ENCODE results near the gene KREMEN1.
"Not testable (repeated sequence)": the region's sequence is repeated elsewhere in the genome, so short reads cannot be mapped to it uniquely, and the experiment has no call there.

KREMEN1 gene, protein sequence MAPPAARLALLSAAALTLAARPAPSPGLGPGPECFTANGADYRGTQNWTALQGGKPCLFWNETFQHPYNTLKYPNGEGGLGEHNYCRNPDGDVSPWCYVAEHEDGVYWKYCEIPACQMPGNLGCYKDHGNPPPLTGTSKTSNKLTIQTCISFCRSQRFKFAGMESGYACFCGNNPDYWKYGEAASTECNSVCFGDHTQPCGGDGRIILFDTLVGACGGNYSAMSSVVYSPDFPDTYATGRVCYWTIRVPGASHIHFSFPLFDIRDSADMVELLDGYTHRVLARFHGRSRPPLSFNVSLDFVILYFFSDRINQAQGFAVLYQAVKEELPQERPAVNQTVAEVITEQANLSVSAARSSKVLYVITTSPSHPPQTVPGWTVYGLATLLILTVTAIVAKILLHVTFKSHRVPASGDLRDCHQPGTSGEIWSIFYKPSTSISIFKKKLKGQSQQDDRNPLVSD

DNA sequence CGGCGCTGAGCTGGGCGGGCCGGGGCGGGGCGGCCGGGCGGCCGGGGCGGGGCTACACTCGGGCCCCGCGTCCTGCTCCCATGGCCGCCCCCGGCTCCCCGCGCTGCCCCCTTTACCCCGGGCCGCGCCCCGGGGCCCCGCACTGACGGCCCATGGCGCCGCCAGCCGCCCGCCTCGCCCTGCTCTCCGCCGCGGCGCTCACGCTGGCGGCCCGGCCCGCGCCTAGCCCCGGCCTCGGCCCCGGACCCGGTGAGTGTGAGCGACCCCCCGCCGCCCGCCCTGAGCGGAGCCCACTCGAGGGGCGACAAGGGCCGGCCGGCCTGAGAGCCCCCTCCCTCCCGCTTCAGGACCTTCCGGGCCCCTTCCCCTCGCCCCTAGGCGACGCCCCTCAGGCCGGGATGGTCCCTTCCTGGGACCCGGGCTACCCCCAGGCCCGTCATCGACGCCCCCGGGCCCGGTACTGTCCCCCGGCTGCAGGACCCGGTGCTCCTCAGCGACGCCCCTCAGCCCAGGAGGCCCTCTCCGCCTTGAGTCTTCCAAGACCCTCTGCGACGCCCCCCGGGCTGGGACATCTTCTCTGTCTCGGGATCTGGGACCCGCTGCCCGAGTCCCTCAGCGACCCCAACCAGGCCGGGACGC is at the start of gene KREMEN1:
Gene KREMEN1 (plus strand): TSS at position 57 of the 639 bp plus-strand sequence. CDS start 96 bp downstream, at position 153.
- H3K4me1 Mint-ChIP-seq, result peaks cover 27% of the 10 kb centered on the region
- H3K9me3 Mint-ChIP-seq, result no peaks in the 10 kb centered on the region
- peak within 1 kb of the TSS; percentile 68 for H3K4me3 Mint-ChIP-seq
- peak; percentile 49 for ATAC-seq
- H3K36me3 Mint-ChIP-seq, result no peaks in the 10 kb centered on the region
- H3K27me3 Mint-ChIP-seq, result peaks cover 80% of the 10 kb centered on the region
- H3K27ac Mint-ChIP-seq, result no peak within 1 kb of the TSS

DNA sequence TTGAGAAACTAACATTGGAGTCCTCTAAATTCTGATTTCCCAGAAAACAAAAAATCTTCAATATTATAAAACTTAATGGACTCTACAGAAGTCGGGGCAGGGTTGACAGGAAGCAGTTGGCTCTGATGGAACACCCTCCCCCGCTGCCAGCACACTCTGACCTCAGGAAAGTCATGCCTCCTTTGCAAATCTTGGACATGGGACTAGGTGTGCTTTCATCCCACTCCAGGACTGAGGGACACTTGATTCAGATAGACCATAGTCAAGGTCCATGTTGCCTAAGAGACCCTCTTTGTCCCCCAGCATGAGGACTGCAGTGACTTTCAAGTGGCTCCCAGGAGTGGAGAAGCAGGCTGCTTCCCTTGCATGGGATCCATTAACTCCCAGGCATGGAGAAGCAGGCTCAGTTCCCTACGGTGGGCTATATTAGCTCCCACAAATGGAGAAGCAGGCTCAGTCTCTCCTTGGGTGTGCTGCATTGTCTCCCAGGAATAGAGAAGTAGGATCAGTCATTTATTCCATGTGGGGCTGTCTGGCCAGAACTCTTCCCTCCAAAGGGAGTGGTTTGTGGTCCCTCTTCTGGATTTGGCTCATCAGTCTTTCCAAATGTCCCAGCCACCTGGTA is 49.6 kb upstream of the KREMEN1 start:
- no peak overlapping the region for H3K4me3 Mint-ChIP-seq
- peaks cover 4% of the 10 kb centered on the region for H3K9me3 Mint-ChIP-seq
- peaks cover 6% of the 10 kb centered on the region for H3K36me3 Mint-ChIP-seq
- peaks cover 22% of the 10 kb centered on the region for H3K27me3 Mint-ChIP-seq
- no peaks in the 10 kb centered on the region for H3K4me1 Mint-ChIP-seq
- no peak overlapping the region for H3K27ac Mint-ChIP-seq
- ATAC-seq, result no peak

DNA sequence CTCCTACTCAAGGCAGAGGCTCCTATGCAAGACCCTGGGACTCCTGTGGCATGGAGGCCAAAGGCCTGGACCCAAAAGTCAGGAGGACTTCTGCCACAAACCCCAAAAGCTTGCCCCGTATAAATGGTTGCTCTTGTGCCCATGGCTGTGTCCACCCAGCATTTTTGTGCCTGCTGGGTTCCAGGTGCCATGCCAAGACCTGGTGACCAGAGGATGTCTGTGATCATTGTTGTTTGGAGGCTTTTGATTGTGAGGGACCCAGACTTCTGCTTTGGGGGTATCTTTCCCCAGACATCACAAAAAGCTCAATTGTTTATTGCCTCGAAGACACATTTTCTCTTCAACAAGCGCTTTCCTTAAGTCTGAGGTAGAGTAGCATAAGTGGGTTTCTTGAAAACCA is 46.3 kb upstream of the KREMEN1 start:
- ATAC-seq, result no peak
- H3K27me3 Mint-ChIP-seq, result peaks cover 55% of the 10 kb centered on the region
- H3K27ac Mint-ChIP-seq, result no peak overlapping the region
- H3K4me3 Mint-ChIP-seq, result no peak overlapping the region
- peaks cover 6% of the 10 kb centered on the region for H3K36me3 Mint-ChIP-seq
- no peaks in the 10 kb centered on the region for H3K9me3 Mint-ChIP-seq
- H3K4me1 Mint-ChIP-seq, result peaks cover 8% of the 10 kb centered on the region

DNA sequence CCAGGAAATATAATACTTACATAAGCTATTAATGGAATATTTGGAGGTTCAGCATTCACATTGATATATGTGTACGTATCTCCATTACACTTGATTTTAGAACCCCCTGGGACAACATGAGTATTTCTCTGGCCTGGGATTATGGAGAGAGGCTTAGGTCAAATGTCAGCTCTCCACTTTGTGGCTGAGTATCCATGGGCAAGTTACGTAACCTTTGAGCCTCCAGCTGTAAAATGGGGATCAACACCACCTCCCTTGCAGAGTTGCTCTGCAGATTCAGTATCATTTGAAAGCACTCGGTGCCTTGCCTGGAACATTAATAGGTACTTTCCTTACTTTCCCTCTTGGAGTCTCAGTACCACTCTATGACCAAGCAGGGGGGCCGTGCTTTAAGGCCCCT is 44.4 kb upstream of the KREMEN1 start:
- no peaks in the 10 kb centered on the region for H3K9me3 Mint-ChIP-seq
- H3K36me3 Mint-ChIP-seq, result peaks cover 6% of the 10 kb centered on the region
- H3K27ac Mint-ChIP-seq, result no peak overlapping the region
- H3K4me1 Mint-ChIP-seq, result peaks cover 8% of the 10 kb centered on the region
- no peak for ATAC-seq
- H3K27me3 Mint-ChIP-seq, result peaks cover 73% of the 10 kb centered on the region
- no peak overlapping the region for H3K4me3 Mint-ChIP-seq

DNA sequence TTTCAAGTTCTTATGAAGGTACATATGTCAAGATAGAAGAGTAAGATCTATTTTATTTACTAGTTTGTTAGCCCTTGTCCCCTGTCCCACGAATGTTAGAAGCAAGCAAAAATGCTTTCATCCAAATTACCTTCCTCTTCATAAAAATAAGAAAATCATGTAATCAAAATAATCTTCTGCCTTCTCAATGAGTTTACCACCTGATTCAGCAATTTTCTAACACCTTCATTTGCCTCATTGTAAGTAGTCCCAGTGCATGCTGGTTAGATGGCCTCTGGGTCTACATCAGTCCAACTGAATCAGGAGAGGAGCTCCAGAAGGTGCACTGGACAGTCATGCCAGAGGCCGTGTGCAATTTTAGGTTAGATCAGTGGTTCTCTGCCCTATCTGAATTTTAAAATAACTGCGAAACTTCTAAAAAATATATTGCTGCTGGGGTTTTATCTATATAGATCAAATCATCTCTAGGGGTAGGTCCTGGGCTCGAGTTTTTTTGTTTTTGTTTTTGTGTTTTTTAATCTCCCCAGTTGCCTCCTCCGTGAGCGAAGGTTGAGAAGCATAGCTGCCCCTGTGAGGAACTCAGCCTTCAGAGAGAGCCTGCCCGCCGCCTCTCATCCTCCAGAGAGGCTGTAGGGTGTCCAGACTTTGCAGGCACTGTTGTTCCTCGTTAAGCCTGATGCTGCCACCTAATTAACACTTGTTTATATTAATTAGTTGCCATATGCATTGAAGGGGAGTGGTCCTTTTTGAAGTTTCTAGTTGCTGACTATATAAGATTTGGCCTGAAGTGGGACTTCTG is 43.4 kb upstream of the KREMEN1 start:
- H3K27ac Mint-ChIP-seq, result no peak overlapping the region
- no peak for ATAC-seq
- H3K9me3 Mint-ChIP-seq, result no peaks in the 10 kb centered on the region
- H3K4me3 Mint-ChIP-seq, result no peak overlapping the region
- peaks cover 8% of the 10 kb centered on the region for H3K4me1 Mint-ChIP-seq
- H3K36me3 Mint-ChIP-seq, result peaks cover 6% of the 10 kb centered on the region
- H3K27me3 Mint-ChIP-seq, result peaks cover 75% of the 10 kb centered on the region

DNA sequence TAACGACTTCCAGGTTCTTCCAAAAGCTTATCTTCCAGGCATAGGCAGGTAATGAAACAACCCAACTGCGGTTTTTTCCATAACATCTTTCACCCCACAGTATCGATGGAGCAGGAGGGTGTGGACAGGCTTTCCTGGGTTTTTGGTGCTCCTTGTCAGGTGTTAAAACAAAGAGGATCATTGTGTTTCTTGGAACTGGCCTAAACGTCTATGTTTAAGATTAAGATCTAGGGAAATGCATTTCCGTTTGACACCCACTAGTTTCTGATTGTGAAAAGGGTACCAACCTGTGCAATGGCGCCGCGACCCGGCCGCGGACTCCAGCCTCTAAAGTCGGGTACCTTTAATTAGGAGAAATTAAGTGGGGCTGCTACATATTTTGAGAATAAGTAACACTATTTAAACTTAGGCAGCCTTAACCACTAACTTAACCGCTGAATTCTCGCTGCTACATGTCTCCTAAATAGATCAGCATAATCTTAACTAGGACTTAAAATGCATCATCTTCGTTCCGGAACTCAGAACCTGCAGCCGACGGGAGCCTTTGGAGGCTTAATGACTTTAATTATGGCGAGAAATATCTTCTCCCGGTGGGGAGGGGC is 42.7 kb upstream of the KREMEN1 start:
- no peaks in the 10 kb centered on the region for H3K9me3 Mint-ChIP-seq
- H3K27me3 Mint-ChIP-seq, result peaks cover 72% of the 10 kb centered on the region
- peaks cover 5% of the 10 kb centered on the region for H3K36me3 Mint-ChIP-seq
- H3K4me1 Mint-ChIP-seq, result peaks cover 8% of the 10 kb centered on the region
- ATAC-seq, result no peak
- H3K4me3 Mint-ChIP-seq, result peak overlapping the region; percentile 56
- no peak overlapping the region for H3K27ac Mint-ChIP-seq

DNA sequence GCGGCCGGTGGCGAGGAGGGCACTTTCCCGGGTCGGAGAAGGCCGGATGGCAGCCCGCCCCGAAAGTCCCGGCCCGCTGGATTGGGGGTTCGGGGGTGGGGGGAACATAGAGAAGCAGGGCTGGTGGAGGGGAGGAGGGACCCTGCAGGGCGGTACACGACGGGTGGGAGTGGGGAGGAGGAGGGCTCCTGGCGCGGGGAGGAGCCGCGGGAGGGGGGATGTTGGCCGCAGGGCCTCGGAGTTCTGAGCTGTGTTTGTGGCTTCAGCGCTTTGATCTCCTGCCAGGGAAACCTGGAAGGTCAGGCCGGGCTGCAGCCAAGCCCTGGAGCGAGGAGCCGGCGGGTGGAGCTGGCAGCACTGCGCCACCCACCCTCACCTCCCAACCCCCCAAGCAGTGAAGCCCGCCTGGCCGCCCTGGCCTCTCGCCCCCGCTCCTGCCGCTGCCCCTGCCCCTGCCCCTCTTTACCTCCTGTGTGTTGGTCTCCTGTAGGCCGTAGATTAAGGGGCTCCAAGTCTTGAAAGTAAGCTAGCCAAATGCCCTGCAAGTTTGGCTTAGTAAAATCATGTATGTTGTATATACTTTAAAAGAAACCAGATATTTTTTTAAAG is 42.1 kb upstream of the KREMEN1 start:
- Mint-ChIP-seq H3K4me1 (peaks cover 8% of the 10 kb centered on the region), H3K9me3 (no peaks in the 10 kb centered on the region), H3K36me3 (no peaks in the 10 kb centered on the region), H3K27ac (no peak overlapping the region), H3K4me3 (peak overlapping the region; percentile 56), H3K27me3 (peaks cover 66% of the 10 kb centered on the region)
- ATAC-seq, result peak; percentile 39

DNA sequence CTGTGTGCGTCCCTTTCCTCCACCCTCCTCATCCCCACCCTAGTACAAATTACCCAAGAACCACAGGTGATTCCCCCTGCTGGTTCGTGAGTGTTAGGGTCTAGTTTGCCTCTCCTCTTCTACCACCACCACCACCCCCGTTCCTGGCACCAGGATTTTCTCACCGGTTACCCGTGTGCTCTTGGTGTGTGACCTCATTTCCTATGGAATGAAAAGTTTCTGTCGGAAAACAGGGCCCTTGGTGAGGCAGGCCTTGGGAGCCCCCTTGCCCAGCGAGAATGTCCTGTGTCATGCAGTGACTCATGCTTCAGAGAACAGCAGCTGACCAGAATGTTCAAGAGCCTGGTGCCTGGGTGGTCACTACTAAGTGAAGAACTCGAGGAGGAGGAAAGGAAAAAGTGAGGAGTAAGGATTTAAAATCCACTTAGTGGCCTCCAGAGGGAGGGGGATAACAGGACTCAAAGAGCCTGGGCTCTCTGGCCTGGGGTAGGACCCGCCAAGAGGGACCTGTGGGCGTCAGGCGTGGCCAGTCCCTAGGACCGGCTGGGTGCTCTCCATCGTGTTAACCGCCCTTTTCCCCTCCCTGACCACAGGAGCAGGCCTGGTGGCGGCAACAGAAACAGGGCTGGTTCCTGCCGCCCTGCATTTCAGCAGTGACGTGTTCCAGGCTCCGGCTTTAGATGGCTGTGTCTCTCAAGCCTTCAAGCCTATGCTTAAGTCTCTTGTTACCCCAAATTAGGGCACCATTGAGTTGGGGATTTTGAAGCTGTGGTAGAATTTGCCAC is 41.4 kb upstream of the KREMEN1 start:
- no peak for ATAC-seq

DNA sequence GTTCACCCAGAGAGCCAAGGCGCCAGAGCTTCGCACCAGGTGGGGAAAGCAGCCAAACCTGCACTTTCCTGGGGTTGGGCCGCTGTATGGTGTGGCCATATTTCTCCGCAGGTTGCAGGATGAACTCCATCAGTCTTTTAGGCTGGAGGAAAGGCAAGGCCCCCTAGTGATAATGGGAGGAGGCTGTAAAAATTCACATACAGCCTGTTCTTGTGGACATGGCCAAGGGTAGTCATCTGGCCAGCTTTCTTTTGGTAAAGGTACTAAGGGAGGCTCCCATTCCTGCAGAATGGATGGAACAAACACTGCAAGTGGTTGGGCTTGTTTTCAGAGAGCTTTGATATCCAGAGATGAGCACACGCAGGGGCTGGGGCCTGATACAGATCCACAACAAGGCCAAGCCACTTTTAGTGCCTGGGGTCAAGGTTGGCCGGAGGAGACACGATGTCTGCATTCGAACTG is 40.8 kb upstream of the KREMEN1 start:
- peaks cover 65% of the 10 kb centered on the region for H3K27me3 Mint-ChIP-seq
- peaks cover 8% of the 10 kb centered on the region for H3K4me1 Mint-ChIP-seq
- H3K27ac Mint-ChIP-seq, result no peak overlapping the region
- H3K4me3 Mint-ChIP-seq, result no peak overlapping the region
- H3K36me3 Mint-ChIP-seq, result no peaks in the 10 kb centered on the region
- no peaks in the 10 kb centered on the region for H3K9me3 Mint-ChIP-seq
- ATAC-seq, result no peak

More for the DNA sequence above, 41.4 kb upstream of the KREMEN1 start:
- Mint-ChIP-seq H3K27me3 (peaks cover 65% of the 10 kb centered on the region), H3K36me3 (no peaks in the 10 kb centered on the region), H3K9me3 (no peaks in the 10 kb centered on the region), H3K4me3 (no peak overlapping the region), H3K4me1 (peaks cover 8% of the 10 kb centered on the region), H3K27ac (no peak overlapping the region)

DNA sequence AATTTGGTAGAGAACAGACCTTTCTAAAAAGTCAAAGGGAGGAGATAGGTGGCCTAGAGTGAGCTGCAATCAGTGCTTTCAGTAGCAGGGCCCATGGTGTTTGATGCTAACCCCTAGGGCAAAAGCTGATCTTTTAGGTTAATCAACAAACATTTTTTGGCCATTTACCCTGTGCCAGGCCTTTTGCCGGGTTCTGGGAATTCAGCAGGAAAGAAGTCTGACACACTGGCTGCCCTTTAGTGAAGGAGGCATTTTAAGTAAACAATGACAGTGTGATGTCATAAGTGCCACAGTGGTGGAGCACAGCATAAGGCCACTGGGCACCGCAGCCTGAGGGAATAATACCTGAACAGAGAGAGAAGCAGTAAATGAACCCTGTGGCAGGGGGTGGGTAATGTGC is 40.3 kb upstream of the KREMEN1 start:
- Mint-ChIP-seq H3K27ac (no peak overlapping the region), H3K4me3 (no peak overlapping the region), H3K9me3 (no peaks in the 10 kb centered on the region), H3K27me3 (peaks cover 60% of the 10 kb centered on the region), H3K36me3 (no peaks in the 10 kb centered on the region), H3K4me1 (peaks cover 8% of the 10 kb centered on the region)
- no peak for ATAC-seq

DNA sequence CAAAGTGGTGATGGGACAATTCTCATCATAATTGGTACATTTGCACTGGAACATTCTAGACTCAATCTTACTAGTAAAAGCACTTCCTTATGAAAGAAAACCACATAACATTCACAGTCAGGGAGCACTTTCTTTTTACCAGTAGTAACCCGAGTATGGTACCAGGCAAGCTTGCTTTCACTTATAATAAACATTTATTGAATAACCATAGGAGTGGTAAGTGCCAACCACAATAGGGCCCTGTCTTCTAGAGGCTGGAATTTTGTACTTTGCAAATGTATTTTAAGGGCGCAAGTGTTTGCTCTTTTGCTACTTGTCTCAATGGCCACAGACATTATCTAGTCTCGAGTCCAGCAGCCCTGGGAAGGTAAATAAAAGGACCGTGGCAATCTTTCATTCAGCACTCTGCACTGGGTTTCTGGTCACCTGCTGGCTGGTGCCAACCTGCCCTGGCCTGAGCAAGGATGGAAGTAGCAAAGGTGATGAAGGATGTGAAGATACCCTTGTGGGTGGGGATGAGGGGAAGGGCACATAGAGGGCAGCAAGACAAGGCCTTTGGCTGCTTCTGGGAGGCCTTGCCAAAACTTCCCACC is 35.4 kb upstream of the KREMEN1 start:
- Mint-ChIP-seq H3K27ac (no peak overlapping the region), H3K4me3 (no peak overlapping the region), H3K4me1 (no peaks in the 10 kb centered on the region), H3K36me3 (no peaks in the 10 kb centered on the region), H3K27me3 (peaks cover 20% of the 10 kb centered on the region), H3K9me3 (no peaks in the 10 kb centered on the region)
- no peak for ATAC-seq

DNA sequence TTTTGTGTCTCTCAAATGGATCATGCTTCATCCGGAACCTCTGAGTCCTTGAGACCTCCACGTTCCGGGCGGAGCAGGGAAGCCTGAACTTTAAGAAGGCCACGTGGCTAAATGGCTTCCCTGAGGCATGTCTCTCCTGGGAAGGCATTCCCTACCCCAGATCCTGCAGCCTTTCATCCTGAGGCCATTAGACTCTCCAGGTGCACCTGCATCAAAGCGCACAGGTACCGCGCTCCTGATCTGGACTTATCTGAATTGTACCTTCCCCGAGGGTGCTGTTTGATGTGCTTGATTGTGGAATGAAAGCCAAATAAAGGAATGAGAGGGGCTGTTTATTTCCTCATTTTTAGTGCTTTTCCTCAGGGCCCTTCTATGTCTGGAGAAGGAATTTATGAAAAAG is 33.7 kb upstream of the KREMEN1 start:
- H3K9me3 Mint-ChIP-seq, result no peaks in the 10 kb centered on the region
- ATAC-seq, result no peak
- H3K27me3 Mint-ChIP-seq, result peaks cover 8% of the 10 kb centered on the region
- H3K27ac Mint-ChIP-seq, result no peak overlapping the region
- H3K4me3 Mint-ChIP-seq, result no peak overlapping the region
- no peaks in the 10 kb centered on the region for H3K4me1 Mint-ChIP-seq
- H3K36me3 Mint-ChIP-seq, result no peaks in the 10 kb centered on the region

DNA sequence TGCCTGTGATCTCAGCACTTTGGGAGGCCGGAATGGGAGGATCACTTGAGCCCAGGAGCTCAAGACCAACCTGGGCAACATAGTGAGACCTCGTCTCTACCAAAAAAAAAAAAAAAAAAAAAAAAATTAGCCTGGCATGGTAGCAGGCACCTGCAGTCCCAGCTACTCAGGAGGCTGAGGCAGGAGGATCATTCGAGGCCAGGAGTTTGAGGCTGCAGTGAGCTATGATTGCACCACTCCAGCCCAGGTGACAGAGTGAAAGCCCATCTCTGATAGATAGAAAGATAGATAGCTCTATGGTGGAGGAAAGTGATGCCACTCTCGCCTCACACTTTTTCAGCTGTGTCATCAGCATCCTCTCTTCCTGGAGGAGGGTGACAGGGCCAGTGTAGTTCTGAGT is 33.2 kb upstream of the KREMEN1 start:
- H3K4me1 Mint-ChIP-seq, H3K4me3 Mint-ChIP-seq, H3K36me3 Mint-ChIP-seq, H3K27ac Mint-ChIP-seq, H3K27me3 Mint-ChIP-seq, H3K9me3 Mint-ChIP-seq, ATAC-seq: not testable (repeated sequence)

All from stimulated activated memory B cell treated with anti-CD40 and anti-IgM and Interleukin-4, amounts not matched to agents 10 μg/mL and 1 μg/mL and 100 μg/mL, for 72 hours (primary cell).